GM19468 (cell line): ENCODE measurements around the gene INHBA.

ENCODE experiments used
- ATAC-seq: cut with Tn5 transposase; IDR thresholded peaks from one replicate; pipeline ENCODE4 v1.9.1; 2021; ENCODE audit warnings: mild to moderate bottlenecking, moderate library complexity, moderate number of reproducible peaks; ENCODE audit not compliant: unreplicated experiment; ENCODE audit errors: extremely low read depth

Gene INHBA

DNA sequence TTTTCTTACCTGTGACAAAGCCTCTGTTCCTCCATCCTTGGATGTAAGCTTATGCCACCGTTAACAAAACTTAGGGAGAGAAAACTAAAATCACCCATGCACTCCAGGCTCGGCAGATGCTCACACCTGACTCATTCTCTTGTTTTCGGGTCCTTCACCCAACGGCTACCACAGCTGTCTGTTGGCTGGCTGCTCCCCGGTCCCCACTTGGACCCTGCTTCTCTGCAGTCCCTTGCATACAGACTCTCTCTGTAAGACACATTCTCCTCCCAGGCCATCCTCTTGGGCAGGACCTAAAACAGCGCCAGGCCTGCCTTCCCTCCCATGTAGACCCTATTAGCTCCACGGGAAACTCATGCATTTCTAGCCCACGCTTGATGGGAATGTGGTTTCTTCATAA lies 12.1 kb upstream of the INHBA start:
- no peak for ATAC-seq

DNA sequence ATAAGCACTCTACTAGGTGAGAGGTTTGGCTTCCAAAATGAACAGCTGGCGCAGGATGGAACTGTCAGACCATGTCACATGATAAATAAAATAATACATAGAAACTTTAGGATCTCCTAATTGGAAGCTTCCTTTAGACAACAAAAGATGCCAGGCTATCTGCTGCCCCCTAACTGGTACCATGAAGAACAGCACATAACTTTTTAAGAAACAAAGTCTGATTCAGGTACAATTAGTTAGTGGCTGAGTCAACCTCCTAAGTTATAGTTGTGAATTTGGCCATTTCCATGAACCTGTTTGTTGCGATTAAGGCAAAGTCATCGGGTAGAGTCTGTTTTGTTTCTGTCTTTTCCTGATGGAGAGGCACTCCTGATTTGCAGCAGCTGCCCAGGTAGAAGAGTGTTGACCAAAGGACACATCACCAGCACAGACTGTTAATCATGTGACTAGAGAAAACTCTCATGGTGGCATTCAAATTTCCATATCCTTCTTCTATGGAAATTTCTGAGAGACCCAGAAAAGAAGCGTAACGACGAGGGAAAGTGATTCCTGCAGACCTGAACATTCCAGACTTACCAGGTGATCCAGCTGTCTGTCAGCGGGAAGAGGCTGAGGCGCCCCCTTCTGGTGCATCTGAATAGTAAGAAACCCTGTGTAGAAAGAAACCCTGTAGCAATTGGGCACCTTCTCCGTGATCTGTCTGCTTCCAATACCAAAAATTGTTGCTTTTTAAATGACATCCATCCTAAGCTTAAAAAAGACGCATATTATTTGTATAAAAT lies 8.6 kb upstream of the INHBA start:
- ATAC-seq = no peak

DNA sequence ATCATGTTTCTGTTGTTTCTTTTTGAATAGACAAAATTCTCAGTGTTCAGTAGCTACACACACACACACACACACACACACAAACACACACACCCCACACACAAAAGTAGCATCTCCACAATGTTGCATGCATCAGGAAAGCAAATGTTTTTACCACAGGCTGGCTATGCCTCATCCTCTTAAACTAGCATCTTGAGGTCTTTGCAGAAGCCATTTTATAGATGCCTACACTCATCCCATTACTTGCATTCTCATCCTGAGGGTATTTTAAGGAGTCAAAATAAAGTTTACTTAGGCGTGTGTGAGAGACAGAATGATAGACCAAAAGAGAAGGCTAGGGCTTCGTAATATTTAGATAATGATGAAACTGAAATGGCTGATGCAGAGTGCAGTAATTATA lies 7.9 kb upstream of the INHBA start:
- no peak for ATAC-seq

DNA sequence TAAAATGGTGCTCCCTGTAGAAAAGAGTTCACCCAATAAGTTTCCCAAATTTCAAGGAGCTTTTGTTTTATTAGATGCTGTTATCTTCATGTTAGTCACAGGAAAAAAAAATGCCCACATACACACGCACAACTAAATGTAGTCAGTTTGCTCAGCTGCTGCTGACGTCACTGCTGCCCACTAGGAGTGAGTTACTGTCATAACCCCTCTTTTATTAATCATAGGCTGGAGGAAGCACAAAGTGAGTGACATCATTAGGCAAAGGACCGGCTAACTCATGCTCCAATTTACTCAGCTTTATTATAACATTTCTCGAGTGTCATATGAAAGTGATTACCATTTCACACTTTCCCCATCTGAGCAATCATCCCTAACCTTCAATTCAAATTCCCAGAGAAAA lies 6.7 kb upstream of the INHBA start:
- no peak for ATAC-seq

DNA sequence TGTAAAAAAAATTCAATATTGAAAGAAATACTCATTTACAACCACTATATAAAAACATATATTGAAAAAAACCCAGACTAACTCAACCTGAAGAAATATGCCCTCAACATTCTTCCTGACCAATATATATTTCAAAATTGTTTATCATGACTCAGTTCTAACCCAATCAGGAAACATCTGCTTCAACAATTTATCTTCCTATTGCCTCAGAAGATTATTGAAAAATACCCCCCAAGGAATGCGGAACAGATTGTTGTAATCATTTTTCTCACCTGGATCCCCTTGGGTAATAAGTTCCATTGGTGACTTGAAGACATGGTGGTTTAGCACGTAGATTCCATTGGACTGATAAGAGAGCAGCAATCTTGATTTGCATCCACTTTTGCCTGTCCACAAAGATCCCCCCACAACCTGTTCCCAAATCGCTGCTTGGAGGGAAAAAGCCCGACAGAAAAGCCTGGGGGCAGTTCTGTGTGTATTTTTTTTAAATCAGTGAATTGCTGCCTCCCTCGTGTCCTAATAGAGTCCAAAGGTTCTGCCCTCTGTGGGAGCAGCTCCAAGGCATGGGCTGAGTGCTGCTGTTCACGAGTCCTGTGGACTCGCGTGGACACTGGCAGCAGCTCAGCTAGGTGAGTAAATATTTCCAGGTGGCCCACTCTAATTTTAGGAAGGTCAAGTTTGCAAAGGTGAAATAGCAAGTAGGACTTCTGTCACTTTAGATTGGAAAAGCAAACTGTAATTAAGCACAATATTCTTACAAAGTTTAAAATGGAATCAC lies 5.9 kb upstream of the INHBA start:
- ATAC-seq = no peak

DNA sequence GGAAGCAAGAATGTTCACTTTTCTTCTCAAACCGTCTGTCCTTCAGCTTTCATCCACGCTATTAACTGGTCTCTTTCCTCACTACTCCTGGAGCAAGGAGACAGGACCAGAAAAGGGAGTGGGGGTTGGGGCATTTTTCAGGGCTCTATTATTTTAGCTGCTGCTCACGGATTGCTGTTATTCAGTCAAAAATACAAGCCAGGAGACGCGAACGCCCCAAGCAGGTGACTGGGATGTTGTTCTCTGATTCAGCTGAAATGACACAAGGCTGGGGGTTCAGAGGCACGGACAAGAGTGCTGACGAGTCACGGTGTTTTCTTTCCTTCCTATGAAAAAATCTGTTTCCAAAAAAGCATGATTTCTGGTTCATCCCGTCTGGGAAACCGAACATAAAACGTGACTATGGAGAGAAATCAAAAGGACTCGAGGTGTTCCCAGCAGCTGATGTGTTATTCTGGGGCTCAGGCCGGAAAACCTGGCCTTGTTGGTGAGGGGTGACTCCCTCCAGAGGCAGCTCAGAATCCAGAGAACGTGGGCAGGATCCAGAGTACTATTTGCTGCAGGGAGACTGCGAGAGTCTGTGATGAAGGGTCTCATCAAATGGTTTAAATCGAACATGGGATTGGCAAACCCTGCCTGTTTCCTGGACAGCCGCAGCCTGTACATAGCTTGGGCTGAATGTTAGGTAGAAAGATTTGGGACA lies 3.5 kb upstream of the INHBA start:
- no peak for ATAC-seq

DNA sequence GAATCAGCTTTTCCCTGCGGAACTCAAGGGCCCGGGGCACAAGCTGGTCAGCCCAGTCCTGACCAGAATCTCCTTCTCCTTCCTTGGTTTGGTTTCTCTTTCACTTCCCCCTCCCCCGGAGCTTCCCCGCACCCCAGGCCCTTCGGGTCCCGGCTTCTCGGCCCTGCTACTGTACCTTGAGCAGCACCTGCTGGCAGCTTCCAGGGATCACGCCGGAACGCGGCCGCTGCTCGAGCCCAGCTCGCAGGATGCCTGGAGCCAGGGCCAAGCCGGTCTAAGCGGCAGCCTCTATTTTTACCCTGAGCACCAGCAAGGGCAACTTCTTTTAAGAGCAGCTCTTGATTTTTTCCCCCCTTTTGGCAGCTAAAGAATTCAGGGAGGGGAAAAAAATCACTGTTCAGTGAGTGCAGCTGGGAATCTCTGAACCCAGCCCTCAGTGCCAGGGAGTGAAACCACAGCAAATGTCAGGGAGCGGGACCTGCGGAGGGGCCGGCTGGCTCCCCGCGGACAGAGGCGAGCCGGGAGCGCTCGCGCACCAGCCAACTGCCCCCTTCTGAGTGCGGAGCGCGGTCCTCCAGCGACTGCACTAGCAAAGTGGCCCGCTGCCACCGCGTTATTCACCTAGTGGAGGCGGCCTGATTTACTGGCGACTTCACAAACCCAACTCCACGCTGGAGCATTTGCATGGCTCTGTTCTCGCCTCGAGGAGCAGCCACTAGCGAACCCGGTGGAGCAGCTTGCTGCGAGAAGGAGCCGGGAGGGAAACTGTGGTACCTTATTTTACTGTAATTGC lies 2.4 kb upstream of the INHBA start:
- peak; percentile 96 for ATAC-seq

DNA sequence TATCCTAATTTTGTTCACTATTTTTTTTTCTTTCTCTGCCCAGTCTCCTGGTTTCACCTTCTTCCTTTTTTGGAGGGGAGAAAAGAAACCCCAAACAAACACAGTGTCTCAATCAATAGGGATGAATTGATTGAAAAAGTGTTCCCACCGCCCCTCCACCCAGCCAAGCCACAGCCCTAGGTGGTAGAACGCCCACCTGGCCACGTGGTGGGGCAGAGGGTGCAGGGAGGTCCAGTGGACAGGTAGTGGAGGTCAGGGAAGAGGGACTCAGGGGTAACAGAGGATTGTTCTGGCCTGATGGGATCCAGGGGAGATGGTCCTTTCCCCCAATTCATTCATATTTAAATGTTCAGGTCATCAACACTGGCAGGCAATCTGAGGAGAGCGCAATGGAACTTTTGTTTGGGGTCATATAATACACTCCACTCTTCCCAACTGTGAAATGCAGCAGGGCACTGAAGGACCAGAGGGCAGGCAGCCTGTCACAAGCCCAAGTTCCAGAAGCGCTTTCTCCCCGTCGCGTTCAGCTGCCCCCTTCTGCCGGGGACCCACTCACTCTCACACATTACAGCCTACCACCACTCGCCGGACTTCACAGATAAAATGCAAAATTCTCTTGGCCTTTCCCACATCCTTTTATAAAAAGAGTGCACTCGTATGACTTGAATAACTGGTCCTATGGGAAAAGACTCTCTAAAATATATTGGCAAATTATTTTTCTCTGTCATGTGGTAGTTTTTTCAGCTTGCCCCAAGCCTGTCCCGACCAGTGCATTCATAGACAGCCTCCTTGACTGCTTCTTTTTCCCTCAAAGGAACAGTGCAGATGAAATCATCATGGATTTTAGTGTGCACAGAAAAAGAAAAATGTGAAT lies 1.6 kb downstream of the INHBA start:
- no peak for ATAC-seq

DNA sequence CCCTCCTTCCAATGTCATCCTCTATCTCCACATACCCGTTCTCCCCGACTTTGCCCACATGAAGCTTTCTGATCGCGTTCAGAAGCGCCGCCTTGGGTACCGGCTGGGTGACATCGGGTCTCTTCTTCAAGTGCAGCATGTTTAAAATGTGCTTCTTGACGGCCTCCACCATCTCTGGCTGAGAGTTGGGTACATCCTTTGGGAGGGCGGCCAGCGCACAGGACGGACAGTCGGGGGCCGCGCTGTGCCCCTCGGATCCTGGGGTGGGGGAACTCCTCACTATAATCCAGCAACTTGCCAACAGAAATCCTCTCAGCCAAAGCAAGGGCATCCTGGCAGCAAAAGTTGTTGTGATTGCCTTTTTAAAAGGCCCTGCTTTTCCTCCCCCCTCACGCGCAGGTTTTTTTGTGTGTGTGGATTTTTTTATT lies 2.8 kb downstream of the INHBA start:
- ATAC-seq = no peak

DNA sequence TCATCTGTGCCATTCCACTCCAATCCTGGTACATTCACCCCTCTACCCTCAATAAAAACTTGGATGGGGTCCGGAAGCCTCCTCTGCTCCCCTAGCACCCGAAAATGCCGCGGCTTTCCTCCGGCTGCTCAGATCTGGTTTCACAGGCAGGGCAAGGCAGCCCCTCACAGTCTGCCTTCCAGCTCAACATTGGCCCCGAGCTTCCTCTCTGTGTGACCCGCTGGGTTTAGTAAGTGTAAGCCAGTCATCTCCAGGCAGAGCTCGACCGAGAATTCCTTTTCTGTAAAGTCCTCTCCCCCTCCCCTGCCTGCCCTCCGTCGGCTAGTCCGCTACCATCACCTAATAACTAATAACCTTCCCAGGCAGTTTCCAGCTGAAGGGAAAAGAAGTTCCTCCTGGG lies 3.4 kb downstream of the INHBA start:
- no peak for ATAC-seq

DNA sequence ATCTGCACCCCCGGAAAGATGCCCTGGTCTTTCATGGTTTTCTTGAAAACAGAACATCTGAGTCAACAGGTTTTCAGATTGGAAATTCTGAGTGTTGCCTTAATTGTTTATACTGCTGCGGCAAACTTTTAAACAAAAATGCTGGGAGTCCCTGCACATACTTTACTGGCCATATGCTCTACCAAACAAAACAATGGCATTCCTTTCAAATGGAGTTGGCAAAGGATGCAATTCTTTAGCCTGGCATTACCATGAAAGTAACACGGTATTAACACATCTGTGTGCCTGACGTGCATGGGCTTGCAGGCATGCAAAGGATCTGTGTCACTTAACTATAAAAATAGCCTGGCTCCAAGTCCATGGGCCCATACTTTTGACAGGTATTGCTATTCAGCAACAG lies 4.2 kb downstream of the INHBA start:
- ATAC-seq = no peak

DNA sequence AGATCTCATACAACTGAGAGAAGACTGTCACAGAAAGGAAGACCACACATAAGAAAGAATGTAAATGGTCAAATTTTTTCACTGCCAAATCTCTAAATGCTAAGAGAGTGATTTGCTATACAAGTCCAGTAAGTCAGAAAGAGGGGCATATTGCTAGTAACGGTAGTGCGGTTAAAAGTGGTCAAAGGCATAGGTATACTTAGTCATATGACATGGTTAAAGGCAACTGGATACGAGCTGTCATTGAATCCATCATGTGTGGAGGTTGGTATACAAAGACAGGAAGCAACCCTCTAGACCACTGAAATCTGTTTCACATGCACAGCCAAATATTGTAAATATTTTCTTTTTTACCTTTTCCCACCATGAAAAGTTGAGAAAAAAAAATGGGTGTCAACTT lies 4.8 kb downstream of the INHBA start:
- ATAC-seq = no peak

DNA sequence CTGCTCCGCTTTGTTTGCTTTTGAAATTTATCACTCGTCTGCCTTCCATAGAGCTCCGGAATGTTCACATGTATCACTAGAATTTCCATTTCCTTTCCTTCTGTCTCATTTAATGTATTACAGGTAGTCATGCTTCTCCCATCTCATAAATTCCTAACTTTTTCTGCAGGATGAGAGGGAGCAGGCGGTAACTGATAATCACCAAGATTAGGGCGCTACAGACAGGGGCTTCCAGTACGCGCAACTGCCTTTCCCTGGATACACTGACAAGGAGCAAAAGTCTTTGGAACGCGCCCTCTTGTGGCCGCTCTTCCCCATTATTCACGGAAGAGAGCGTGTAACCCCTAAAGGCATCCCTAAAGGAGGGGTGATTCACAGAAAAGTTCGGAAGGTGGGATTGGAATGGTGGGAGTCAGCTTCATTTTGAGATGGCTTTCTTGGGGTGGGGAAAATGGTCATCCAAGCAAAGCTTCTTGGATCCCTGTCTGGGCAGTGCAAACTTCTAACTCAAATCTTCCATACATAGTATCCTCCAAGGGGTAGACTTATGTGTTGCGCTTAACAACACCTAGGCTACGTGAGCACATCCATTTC lies 6.5 kb downstream of the INHBA start:
- no peak for ATAC-seq

DNA sequence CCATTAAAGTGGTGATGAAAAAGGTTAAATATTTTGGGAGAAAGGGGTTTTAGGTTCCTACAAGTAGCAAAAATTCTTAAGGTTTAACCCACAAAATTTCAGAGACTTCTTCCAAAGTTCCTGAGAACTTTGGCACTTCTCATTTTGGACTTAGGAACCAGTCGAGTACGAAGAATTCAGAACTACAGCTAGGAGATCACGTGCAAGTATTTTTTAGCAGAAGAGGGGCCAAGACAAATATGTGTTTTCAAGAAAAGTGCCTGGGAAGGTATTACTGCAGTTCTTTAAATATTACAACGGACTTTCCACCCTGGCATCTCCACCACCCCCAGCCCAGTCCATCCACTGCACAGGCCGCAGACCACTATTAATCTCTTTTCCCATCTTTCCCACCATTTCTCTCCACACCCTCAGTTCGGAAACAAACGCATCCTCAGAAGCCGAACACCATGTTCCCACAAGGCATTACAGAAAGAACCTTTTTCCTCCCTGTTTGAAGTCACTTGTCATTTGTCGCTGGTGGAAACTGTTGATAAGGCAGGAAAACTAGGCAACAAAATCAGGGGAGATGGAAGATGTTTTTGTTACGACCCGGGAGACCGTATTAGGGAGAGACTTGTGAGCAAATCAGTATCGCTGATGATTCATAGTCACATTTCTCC lies 7.1 kb downstream of the INHBA start:
- no peak for ATAC-seq

DNA sequence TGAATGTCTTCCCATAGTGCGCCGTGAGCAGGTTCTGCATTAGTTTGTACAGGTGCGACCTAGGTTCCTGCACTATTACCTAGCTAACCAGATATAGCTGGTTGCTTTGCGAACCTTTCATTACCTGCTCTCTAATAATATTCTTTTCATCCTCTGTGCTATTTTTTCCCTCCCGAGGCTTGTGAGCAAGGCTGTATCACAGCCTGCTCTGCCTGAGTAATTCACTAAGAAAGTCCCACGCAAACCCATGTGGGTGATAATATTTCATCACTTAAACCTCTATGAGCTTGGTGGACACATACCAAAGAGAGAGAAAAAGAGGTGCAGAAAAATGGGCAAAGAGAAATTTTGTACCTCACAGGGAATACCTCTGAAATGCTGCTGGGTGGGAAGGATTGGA lies 8.4 kb downstream of the INHBA start:
- no peak for ATAC-seq

DNA sequence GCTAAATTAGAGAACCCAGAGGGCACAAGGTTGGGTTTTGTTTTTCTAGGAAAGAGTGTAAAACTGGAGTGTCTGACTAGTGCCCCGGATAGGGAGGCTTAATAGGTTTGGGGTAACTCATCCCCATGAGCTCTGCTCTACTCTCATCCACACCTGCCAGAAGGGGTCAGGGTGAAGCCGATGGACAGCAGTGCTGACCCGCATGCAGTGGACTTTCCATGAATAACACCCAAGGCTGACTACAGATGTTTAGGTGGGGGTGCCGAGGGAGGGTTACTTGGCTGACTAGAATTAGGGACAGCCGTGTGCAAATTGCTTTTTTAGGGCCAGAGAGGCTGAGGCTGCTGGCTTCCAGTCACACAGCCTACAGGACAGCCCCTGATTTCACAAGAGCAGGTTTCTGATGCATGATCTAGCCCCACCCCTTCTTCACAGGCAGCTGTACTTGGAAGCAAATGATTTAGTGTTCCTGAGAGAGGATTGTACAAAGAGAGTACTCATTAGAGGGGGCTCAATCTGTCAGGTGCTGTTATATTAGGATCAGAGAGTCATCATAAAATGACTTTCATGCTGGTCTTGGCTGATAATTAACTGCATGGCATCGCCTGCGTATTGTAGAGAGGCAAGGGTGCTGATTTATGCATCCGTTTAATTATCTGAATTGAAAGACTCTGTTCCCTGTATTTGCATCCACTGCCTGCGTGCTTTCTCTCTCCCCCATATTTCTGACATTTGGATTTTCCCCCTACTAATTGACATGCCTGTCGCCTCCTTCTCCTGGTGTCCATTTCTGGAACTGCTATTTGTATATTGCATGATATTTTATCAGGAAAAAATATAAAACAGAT lies 9.5 kb downstream of the INHBA start:
- no peak for ATAC-seq

DNA sequence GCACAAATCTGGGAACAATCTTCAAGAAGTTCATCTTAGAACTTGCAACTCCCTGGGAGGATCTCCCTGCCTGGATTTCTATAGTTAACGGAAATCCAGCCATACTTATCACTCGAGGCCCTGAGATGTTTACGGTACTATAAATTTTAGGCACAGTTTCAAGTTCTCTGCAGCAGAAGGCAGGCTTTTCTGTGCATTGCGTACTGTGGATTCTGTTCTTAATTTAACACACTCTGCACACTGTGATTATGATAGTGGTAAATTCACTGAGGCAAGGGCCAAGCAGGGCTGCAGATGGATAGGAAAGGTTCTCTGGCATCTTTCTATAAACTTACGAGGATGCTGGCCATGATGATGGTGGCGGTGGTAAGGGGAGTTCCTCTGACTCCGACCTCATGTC lies 10.6 kb downstream of the INHBA start:
- ATAC-seq = no peak
